GM12878 (cell line): ENCODE measurements around the gene FBXW8. TPM values are rescaled to one million over a fixed set of nuclear protein-coding genes. Genes with fewer than 3 reads are reported as not detected.

Experiments
- ATAC-seq: fragments of 200-7000 bp; cut with Tn5 transposase; 3 replicates; pipeline ENCODE4 v1.9.1; 2020; ENCODE audit warnings: mild to moderate bottlenecking, moderate library complexity
- BruUV-seq: library from RNA; stranded (reverse); fragments of 400-500 nt; replicated peaks from 2 replicates; lab custom pipeline; 2021; lab: Mats Ljungman, UMichigan
- CTCF ChIA-PET: fragments of 300-600 bp; sonication (Branson Sonifier 250); formaldehyde crosslinking; extraction: SDS; loops from one replicate; lab custom pipeline; 2021; ENCODE audit warnings: inconsistent platforms; lab: Yijun Ruan, JAX
- POLR2A ChIA-PET: fragments of 350-600 bp; formaldehyde crosslinking; extraction: SDS; loops from one replicate; lab custom pipeline; 2021; ENCODE audit warnings: inconsistent platforms; lab: Charles Lee
- RAD21 ChIA-PET: fragments of 300-600 bp; sonication (Branson Sonifier 250); formaldehyde crosslinking; loops from one replicate; lab custom pipeline; 2023; ENCODE audit warnings: antibody characterized with exemption; ENCODE audit not compliant: unreplicated experiment; lab: Charles Lee
- SMC1A ChIA-PET: fragments of 300-600 bp; sonication (Branson Sonifier 250); formaldehyde crosslinking; loops from one replicate; lab custom pipeline; 2023; ENCODE audit not compliant: unreplicated experiment, uncharacterized antibody; lab: Charles Lee
- DNase-seq: peaks from one replicate; pipeline ENCODE4 v3.0.0-alpha.2; 2011; ENCODE audit warnings: low read depth, low spot score
- FAIRE-seq: peaks from 3 replicates; lab custom pipeline; 2011; peaks lifted over from hg19 to GRCh38; lab: Jason Lieb, UNC
- H2AFZ ChIP-seq: 2 replicates; pipeline ENCODE4 v1.6.0; 2011; ENCODE audit warnings: low read depth, low read length, control low read depth; ENCODE audit not compliant: control insufficient read depth
- H3K27ac ChIP-seq: 2 replicates; pipeline ENCODE4 v1.5.1; 2011; ENCODE audit warnings: control low read depth; ENCODE audit not compliant: control insufficient read depth, insufficient read depth
- H3K27me3 ChIP-seq, 2 experiments: replicated peaks in 1 of 2; 2 replicates each; pipeline versions ENCODE4 v1.6.0 to v1.6.1; 2011; ENCODE audit warnings: low read length in 1 of 2; ENCODE audit not compliant: control insufficient read depth in 2 of 2, insufficient read depth in 2 of 2
- H3K36me3 ChIP-seq, 2 experiments: 2 replicates each; pipeline ENCODE4 v1.5.1; 2011; ENCODE audit warnings: low read length in 1 of 2; ENCODE audit not compliant: control insufficient read depth in 2 of 2, insufficient read depth in 2 of 2
- H3K4me1 ChIP-seq: 2 replicates; pipeline ENCODE4 v1.6.1; 2011; ENCODE audit warnings: mild to moderate bottlenecking, low read length, moderate library complexity, mixed read lengths; ENCODE audit not compliant: control insufficient read depth, insufficient read depth
- H3K4me2 ChIP-seq: 2 replicates; pipeline ENCODE4 v1.6.0; 2011; ENCODE audit warnings: control low read depth; ENCODE audit not compliant: control insufficient read depth, insufficient read depth
- H3K4me3 ChIP-seq: fragments of 200-600 bp; sonication (generic); 2 replicates; pipeline ENCODE4 v1.5.1; 2016
- H3K79me2 ChIP-seq: 2 replicates; pipeline ENCODE4 v1.6.0; 2011; ENCODE audit warnings: low read length; ENCODE audit not compliant: control insufficient read depth, insufficient read depth
- H3K9ac ChIP-seq: 2 replicates; pipeline ENCODE4 v1.8.0; 2011; ENCODE audit warnings: low read length, control low read depth, mixed read lengths; ENCODE audit not compliant: control insufficient read depth, insufficient read depth
- H3K9me3 ChIP-seq: replicated peaks from 3 replicates; pipeline ENCODE4 v1.5.1; 2011; ENCODE audit warnings: mild to moderate bottlenecking, low read length; ENCODE audit not compliant: control insufficient read depth, insufficient read depth
- H4K20me1 ChIP-seq: 2 replicates; pipeline ENCODE4 v1.6.0; 2011; ENCODE audit not compliant: control insufficient read depth, insufficient read depth
- EZH2 ChIP-seq: IDR thresholded peaks from 2 replicates; pipeline ENCODE4 v1.6.1; 2012; ENCODE audit warnings: low read depth, mild to moderate bottlenecking, control low read depth, inconsistent platforms, low read length, borderline replicate concordance; ENCODE audit not compliant: control insufficient read depth
- GATAD2B ChIP-seq: fragments of 450-650 bp; conservative IDR thresholded peaks from 2 replicates; pipeline ENCODE4 v1.6.1; 2017; ENCODE audit warnings: low read depth, mild to moderate bottlenecking, moderate library complexity
- HDAC2 ChIP-seq: fragments of 200-600 bp; sonication (generic); IDR thresholded peaks from 2 replicates; pipeline ENCODE4 v1.6.1; 2017
- HDGF ChIP-seq: fragments of 450-650 bp; IDR thresholded peaks from 2 replicates; pipeline ENCODE4 v1.6.1; 2016; ENCODE audit warnings: antibody characterized with exemption
- MXI1 ChIP-seq: fragments of 150-350 bp; IDR thresholded peaks from 2 replicates; pipeline ENCODE4 v1.6.1; 2011; ENCODE audit warnings: low read depth, mild to moderate bottlenecking, inconsistent platforms, low read length, improper control_type of control experiment
- MYC ChIP-seq: IDR thresholded peaks from 2 replicates; pipeline ENCODE4 v1.6.1; 2011; ENCODE audit warnings: mild to moderate bottlenecking, low read length, moderate library complexity, inconsistent platforms; ENCODE audit not compliant: insufficient read depth, insufficient replicate concordance, insufficient read length, severe bottlenecking
- RB1 ChIP-seq: fragments of 450-650 bp; formaldehyde crosslinking; IDR thresholded peaks from 2 replicates; pipeline ENCODE4 v1.6.1; 2017; ENCODE audit warnings: mild to moderate bottlenecking, borderline replicate concordance
- RCOR1 ChIP-seq: conservative IDR thresholded peaks from 2 replicates; pipeline ENCODE4 v1.6.1; 2012; ENCODE audit warnings: low read depth, low read length, improper control_type of control experiment
- RELA ChIP-seq: fragments of 450-650 bp; IDR thresholded peaks from 2 replicates; pipeline ENCODE4 v1.8.0; 2014; ENCODE audit warnings: borderline replicate concordance; ENCODE audit not compliant: partially characterized antibody
- SMAD1 ChIP-seq: fragments of 450-650 bp; IDR thresholded peaks from 2 replicates; pipeline ENCODE4 v1.6.1; 2018; ENCODE audit warnings: mild to moderate bottlenecking, low read depth; ENCODE audit not compliant: partially characterized antibody
- WGBS: methylation state at CpG from one replicate; pipeline ENCODE4 v1.1.6; 2016; ENCODE audit warnings: low lambda C conversion rate; ENCODE audit not compliant: insufficient replicate concordance, insufficient coverage; ENCODE audit errors: missing lambda C conversion rate; 5-methylcytosine and 5-hydroxymethylcytosine counted together
- in situ Hi-C: fragments of 300-500 bp; cut with MboI; formaldehyde crosslinking; loops from 9 replicates; pipeline ENCODE4 v1.14.3; 2018; ENCODE audit warnings: mixed read lengths
- intact Hi-C: fragments of 100-400 bp; cut with micrococcal nuclease; formaldehyde crosslinking; loops from one replicate; pipeline ENCODE4 v1.14.2; 2022; ENCODE audit not compliant: unreplicated experiment
- polyA plus RNA-seq, 11 experiments: library from polyadenylated mRNA; depleted of rRNA in 4 of 11; unstranded in 6 of 11; stranded (reverse) in 5 of 11; fragments of >200 nt; fragmentation: Nextera tagmentation in 4 of 11; fragmentation: Illumina TruSeq in 1 of 11; extraction: Ambion mirVana in 4 of 11; extraction: Trizol in 1 of 11; gene quantifications; 1 replicate in 1 of 11; 2 replicates in 10 of 11; pipeline versions ENCODE4 v1.2.1 to v1.2.3, GENCODE V29; 2011 to 2016; ENCODE audit warnings: inconsistent platforms in 2 of 11, missing spikeins in 2 of 11, low read depth in 1 of 11
- total RNA-seq, 4 experiments: library from RNA; depleted of rRNA in 3 of 4; stranded (reverse); fragments of >200 nt in 3 of 4; fragmentation: Illumina TruSeq in 1 of 4; extraction: Trizol in 1 of 4; gene quantifications; 2 replicates each; pipeline versions ENCODE4 v1.2.1 to v1.2.3, GENCODE V29; 2013 to 2021
- TF ChIP-seq, protein P1 (sequence below): fragments of 450-650 bp; IDR thresholded peaks from 2 replicates; pipeline ENCODE4 v1.6.1; 2018; ENCODE audit warnings: mild to moderate bottlenecking, low read depth, moderate library complexity; ENCODE audit not compliant: partially characterized antibody
- TF ChIP-seq, protein P2 (sequence below): fragments of 450-650 bp; IDR thresholded peaks from 2 replicates; pipeline ENCODE4 v1.6.1; 2017; ENCODE audit warnings: antibody characterized with exemption, mild to moderate bottlenecking, moderate library complexity
- TF ChIP-seq, protein P3 (sequence below): IDR thresholded peaks from 2 replicates; pipeline ENCODE4 v1.6.1; 2011; ENCODE audit warnings: low read depth, mild to moderate bottlenecking, low read length, moderate library complexity, borderline replicate concordance; ENCODE audit errors: extremely low read depth

FBXW8 gene
- total and polyA plus RNA-seq, 10 of the 15 experiments (the other 5 are each of a cell fraction or from before 2014, with no cell fraction given) = 0.49 to 7.5 (median 4.4) TPM

DNA sequence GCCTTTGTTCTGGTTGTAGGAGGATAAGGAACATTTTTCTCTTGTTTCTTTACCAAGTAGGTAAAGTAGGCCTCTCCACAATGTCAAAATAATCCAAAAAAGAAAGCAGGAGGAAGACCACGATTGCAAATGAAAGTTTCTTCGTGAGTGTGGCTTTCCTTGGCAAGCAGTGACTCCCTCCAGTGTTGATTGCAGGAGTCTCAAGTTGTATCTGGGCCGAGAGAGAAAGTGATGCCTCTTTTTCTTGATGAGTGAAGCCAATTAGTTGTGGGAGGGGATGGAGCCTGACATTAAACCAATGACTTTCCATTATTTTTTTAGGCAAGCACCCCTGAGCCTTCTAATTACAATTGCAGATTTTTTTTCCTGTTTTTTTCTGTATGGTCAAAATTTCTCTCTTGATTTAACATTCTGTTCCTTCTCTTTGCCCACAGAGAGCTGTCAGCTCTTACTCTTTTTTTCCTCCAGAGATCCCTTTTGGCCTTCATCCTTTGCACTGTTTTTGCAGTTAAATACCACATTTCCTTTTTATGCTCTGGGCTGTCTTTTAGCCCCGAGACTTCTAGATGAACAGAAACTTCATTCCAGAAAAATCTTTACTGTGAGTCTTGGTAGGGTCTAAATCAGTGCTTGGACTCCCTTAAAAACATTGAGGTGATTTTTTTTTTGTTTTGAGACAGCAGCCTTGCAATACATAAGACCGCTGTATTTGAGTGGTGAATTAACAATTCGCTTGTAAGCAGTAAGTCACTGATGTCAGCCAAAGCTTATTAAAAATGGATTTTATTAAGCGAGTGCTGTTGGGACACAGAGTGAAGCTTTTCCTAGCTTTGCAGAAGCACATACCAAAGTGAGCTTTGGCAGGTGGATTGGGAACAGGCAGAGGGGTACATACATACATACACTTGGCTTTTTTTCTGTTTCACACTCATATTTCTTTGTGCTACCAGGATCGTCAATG lies 15.8 kb downstream of the FBXW8 start:
- H3K4me2 ChIP-seq = no peak overlapping the region
- no peak overlapping the region for H2AFZ ChIP-seq
- CTCF ChIA-PET = interaction anchor here (0.6 kb wide), 1 partner anchor 233 kb away, joined by 3 read pairs; no protein-coding TSS in a partner anchor
- peaks cover 5% of the 10 kb centered on the region; the same call in 1 of the 2 replicates for H4K20me1 ChIP-seq
- FAIRE-seq (no peak), DNase-seq (no peak), ATAC-seq (no peak)
- H3K27ac ChIP-seq = no peak overlapping the region
- in situ Hi-C loops = no loop called here
- BruUV-seq = no TSS peak
- no peak overlapping the region for H3K4me3 ChIP-seq
- H3K36me3 ChIP-seq = peaks cover 0 to 3% of the 10 kb centered on the region in 2 experiments; a peak in 1 of 4 replicates
- H3K27me3 ChIP-seq = no peaks in the 10 kb centered on the region
- H3K9me3 ChIP-seq = no peaks in the 10 kb centered on the region
- no peaks in the 10 kb centered on the region for H3K79me2 ChIP-seq
- H3K9ac ChIP-seq = no peak overlapping the region
- RAD21 ChIA-PET = no interaction called here
- peaks cover 28% of the 10 kb centered on the region for H3K4me1 ChIP-seq
- POLR2A ChIA-PET = no interaction called here
- intact Hi-C loops = no loop called here
- SMC1A ChIA-PET = interaction anchor here (0.7 kb wide), 1 partner anchor 29 kb away, joined by 3 read pairs; no protein-coding TSS in a partner anchor
- WGBS = 96% methylated on average over 8 of the region's 8 CpGs
- TF ChIP-seq, protein P1, sequence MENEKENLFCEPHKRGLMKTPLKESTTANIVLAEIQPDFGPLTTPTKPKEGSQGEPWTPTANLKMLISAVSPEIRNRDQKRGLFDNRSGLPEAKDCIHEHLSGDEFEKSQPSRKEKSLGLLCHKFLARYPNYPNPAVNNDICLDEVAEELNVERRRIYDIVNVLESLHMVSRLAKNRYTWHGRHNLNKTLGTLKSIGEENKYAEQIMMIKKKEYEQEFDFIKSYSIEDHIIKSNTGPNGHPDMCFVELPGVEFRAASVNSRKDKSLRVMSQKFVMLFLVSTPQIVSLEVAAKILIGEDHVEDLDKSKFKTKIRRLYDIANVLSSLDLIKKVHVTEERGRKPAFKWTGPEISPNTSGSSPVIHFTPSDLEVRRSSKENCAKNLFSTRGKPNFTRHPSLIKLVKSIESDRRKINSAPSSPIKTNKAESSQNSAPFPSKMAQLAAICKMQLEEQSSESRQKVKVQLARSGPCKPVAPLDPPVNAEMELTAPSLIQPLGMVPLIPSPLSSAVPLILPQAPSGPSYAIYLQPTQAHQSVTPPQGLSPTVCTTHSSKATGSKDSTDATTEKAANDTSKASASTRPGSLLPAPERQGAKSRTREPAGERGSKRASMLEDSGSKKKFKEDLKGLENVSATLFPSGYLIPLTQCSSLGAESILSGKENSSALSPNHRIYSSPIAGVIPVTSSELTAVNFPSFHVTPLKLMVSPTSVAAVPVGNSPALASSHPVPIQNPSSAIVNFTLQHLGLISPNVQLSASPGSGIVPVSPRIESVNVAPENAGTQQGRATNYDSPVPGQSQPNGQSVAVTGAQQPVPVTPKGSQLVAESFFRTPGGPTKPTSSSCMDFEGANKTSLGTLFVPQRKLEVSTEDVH = no peak
- TF ChIP-seq, protein P2, sequence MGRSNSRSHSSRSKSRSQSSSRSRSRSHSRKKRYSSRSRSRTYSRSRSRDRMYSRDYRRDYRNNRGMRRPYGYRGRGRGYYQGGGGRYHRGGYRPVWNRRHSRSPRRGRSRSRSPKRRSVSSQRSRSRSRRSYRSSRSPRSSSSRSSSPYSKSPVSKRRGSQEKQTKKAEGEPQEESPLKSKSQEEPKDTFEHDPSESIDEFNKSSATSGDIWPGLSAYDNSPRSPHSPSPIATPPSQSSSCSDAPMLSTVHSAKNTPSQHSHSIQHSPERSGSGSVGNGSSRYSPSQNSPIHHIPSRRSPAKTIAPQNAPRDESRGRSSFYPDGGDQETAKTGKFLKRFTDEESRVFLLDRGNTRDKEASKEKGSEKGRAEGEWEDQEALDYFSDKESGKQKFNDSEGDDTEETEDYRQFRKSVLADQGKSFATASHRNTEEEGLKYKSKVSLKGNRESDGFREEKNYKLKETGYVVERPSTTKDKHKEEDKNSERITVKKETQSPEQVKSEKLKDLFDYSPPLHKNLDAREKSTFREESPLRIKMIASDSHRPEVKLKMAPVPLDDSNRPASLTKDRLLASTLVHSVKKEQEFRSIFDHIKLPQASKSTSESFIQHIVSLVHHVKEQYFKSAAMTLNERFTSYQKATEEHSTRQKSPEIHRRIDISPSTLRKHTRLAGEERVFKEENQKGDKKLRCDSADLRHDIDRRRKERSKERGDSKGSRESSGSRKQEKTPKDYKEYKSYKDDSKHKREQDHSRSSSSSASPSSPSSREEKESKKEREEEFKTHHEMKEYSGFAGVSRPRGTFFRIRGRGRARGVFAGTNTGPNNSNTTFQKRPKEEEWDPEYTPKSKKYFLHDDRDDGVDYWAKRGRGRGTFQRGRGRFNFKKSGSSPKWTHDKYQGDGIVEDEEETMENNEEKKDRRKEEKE = no peak
- TF ChIP-seq MYC (no peak), EZH2 (no peak), GATAD2B (no peak), SMAD1 (no peak), HDAC2 (no peak), HDGF (no peak), RELA (no peak), RB1 (no peak), MXI1 (no peak), RCOR1 (no peak)
- TF ChIP-seq, protein P3, sequence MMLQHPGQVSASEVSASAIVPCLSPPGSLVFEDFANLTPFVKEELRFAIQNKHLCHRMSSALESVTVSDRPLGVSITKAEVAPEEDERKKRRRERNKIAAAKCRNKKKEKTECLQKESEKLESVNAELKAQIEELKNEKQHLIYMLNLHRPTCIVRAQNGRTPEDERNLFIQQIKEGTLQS = no peak
